T-helper 9 cell (primary cell): Measurements from ENCODE around the gene FERMT1.

Source experiments
- DNase-seq: peaks from one replicate; pipeline ENCODE4 v3.0.0-alpha.2; 2020
- total RNA-seq, 2 donors: gene quantifications; one replicate each; lab custom pipeline; 2026; lab: John Stamatoyannopoulos, UW

Gene FERMT1
- 0 to 0.07 reads per million in 2 donors for total RNA-seq

- no peak for DNase-seq
Measured at GRCh38 chr20:6122873-6123648, at the start of gene FERMT1. TSS of gene FERMT1 (minus strand) at chr20:6123030. CDS start at chr20:6119554, 3,476 bp downstream.

GRCh38 chr20:6169251-6169650 lies 46.4 kb upstream of the FERMT1 start:
- DNase-seq: no peak

DNA sequence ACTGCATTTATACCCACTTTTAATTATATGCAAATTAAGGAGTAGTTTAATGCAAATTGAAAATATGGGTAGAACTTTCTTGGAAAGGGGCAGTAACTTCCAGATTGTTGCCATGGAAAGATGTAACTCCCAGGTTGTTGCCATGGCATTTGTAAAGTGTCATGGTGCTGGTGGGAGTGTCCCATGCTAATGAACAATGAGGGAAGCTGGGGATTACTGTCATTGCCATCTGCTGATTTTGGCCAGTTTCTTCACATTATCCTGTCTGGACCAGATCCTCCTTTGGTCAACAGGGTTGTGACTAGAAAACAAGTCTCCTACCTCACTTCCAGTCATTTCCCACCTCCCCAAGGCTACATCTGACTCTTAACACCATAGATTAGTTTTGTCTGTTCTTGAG lies 45.4 kb upstream of the FERMT1 start:
- no peak for DNase-seq

GRCh38 chr20:6165346-6165745 lies 42.5 kb upstream of the FERMT1 start:
- DNase-seq: no peak

GRCh38 chr20:6164421-6165341 lies 41.9 kb upstream of the FERMT1 start:
- no peak for DNase-seq

GRCh38 chr20:6160736-6161135 lies 37.9 kb upstream of the FERMT1 start:
- DNase-seq: no peak

GRCh38 chr20:6157345-6157744 lies 34.5 kb upstream of the FERMT1 start:
- DNase-seq: no peak

DNA sequence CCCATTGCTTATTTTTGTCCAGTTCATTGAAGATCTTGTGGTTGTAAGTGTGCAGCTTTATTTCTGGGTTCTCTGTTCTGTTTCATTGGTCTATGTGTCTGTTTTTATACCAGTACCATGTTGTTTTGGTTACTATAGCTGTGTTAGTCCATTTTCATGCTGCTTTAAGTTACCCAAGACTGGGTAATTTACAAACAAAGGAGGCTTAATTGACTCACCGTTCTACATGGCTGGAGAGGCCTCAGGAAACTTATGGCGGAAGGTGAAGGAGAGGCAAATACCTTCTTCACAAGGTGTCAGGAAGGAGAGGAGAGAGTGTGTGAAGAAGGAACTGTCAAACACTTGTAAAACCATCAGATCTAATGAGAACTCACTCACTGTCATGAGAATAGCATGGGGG lies 29.9 kb upstream of the FERMT1 start:
- DNase-seq: no peak

GRCh38 chr20:6148073-6148472 lies 25.2 kb upstream of the FERMT1 start:
- no peak for DNase-seq

DNA sequence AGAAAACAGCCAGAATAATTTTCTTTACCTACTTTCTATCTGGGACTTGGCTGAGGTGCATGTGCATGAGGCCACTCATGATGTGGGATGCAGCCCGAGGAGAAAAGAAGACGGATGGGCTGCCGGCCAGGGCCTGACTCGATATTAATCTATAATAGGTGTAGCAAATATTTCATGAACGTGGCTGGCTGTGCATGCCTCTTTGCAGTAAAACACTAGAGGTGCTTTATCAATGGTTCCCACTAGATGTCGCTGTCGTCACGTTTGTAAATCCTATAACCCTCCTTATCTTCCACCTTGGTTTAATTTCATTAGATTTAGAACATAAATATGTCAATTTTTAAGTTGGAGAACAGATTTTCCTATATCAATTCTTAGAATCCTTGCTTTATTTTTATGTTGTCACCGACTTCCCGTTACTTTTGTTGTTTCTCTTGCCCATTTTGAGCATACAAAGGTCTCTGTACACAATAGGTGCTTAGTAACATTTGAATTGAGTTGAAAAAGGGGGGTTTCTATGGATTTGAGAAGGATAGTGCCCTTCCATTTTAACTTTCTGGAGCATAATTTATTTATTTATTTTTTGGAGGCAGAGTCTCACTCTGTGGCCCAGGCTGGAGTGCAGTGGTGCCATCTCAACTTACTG lies 19.6 kb upstream of the FERMT1 start:
- peak; percentile 27 for DNase-seq

GRCh38 chr20:6140947-6141346 lies 18.1 kb upstream of the FERMT1 start:
- DNase-seq: no peak

GRCh38 chr20:6135347-6135746 lies 12.5 kb upstream of the FERMT1 start:
- no peak for DNase-seq

GRCh38 chr20:6134592-6134991 lies 11.8 kb upstream of the FERMT1 start:
- DNase-seq: no peak

DNA sequence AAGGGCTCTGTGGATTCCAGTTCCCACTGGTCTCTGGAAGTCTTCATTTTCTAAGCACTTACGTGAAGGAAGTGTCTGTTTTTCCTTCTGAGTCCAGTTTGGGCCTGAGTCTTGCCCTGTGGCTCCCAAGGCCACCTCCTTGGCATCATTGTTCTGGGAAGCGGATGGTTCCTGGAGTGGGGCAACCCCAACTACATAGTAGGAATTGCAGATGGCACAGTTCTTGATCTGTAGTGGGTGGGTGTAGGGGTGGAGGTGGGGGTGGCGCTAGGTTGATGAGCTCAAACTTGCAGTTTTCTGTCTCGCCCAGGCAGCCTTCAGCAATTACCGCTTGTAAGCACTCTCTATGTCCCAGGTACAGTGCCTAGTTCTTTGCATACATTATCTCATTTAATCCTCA lies 7.2 kb upstream of the FERMT1 start:
- DNase-seq: no peak

GRCh38 chr20:6127825-6128224 lies 5.0 kb upstream of the FERMT1 start:
- DNase-seq: no peak

DNA sequence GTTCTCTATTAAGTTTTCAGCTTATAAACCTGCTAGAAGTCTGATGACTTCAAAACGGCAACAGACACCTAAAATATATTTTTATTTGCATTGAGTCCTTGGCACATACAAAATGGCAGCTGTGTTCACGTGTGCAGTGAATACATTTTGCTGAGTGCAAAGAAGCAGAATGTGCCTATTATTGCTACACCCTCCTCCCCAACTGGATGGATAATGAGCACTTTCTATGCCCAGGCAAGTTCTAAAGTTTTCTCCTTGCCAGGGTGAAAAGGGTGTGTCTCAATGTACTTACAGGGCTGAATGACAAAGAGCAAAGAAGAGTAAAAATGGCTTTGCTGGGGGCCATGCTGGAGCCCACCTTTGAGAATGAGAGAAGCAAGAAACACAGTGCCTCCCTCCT lies 4.0 kb upstream of the FERMT1 start:
- DNase-seq: no peak

DNA sequence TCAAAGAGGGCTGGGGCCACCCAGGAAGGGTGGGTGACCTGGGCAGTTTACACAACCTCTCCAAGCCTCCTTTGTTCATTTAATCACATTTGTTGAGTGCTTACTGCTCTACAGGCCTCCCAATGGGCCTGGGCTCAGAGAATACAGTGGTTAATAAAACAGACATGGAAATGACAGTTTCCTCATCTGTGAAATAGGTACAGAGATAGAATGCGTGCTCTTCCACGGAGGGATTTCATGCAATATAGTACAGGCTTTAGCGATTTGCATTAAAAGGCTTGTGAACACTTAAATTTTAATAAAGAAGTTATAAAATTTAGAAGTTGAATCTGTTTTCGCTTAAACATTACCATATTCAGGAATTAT lies 802 bp upstream of the FERMT1 start:
- no peak for DNase-seq

GRCh38 chr20:6122111-6122872 lies 538 bp downstream of the FERMT1 start:
- no peak for DNase-seq

DNA sequence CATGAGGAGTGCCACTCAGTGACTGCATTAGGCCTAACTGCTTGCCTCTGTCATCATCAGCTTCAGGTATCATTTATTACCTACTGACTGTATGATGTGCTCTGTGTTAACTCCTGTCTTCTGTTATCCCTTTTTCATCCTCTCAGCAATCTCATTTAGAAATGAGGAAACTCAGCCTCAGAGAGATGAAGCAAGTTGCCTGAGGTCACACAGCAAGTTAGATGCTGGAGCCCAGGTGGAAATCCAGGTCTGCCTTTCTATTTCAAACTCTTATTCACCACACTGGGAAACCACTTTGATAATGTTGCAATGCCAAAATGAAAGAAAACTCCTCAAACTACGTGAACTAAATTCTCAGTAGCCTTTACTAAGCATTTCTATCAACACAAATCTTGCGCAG lies 1.3 kb downstream of the FERMT1 start:
- no peak for DNase-seq

- no peak for DNase-seq
Measured at GRCh38 chr20:6120491-6120988, 2.3 kb downstream of the FERMT1 start.

DNA sequence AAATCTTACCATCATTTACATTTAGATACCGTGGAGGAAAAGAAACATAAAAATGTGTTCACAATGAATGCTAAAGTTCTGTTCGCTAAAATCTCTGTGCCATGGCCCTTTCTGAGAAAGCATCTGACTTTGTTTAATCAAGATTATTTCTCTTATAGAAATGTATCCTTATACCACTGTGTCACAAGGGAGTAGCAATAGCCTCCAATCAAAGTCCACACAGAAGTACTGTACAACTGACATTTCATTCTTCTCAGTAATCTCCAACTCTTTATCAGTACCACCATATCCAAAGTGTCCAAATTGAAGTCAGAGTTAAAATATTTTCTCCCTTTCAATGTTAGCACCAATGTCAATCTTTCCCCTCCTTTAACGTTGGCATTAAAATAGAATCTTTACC lies 6.1 kb downstream of the FERMT1 start:
- DNase-seq: no peak

- no peak for DNase-seq
Measured at GRCh38 chr20:6115221-6115895, 7.5 kb downstream of the FERMT1 start.
